Upper lobe of left lung (tissue), 6 donors: ENCODE measurements around the gene MAGED4B. TPM values are rescaled to one million over a fixed set of nuclear protein-coding genes. Genes with fewer than 3 reads are reported as not detected.

Experiments
- ATAC-seq, 2 donors: fragments of 200-7000 bp; cut with Tn5 transposase; one replicate each; pipeline ENCODE4 v1.9.1; 2022; ENCODE audit warnings: mild to moderate bottlenecking in 2 of 2, moderate library complexity in 2 of 2; ENCODE audit not compliant: low FRiP score in 2 of 2
- DNase-seq, 2 donors: peaks; one replicate each; pipeline ENCODE4 v3.0.0-alpha.2; 2019 to 2020
- H3K27ac ChIP-seq, 4 donors: fragments of 200-600 bp; sonication (generic); one replicate each; pipeline ENCODE4 v1.5.1; 2016 to 2019
- H3K27me3 ChIP-seq, 4 donors: fragments of 200-600 bp; sonication (generic); one replicate each; pipeline ENCODE4 v1.5.1; 2017 to 2019
- H3K36me3 ChIP-seq, 4 donors: fragments of 200-600 bp; sonication (generic); one replicate each; pipeline ENCODE4 v1.5.1; 2016 to 2019
- H3K4me1 ChIP-seq, 4 donors: fragments of 200-600 bp; sonication (generic); one replicate each; pipeline ENCODE4 v1.5.1; 2018 to 2019
- H3K4me3 ChIP-seq, 4 donors: fragments of 200-600 bp; sonication (generic); one replicate each; pipeline ENCODE4 v1.5.1; 2017 to 2019; ENCODE audit warnings: mild to moderate bottlenecking in 2 of 4, moderate library complexity in 1 of 4
- H3K9me3 ChIP-seq, 4 donors: fragments of 200-600 bp; sonication (generic); one replicate each; pipeline ENCODE4 v1.5.1; 2018 to 2019
- CTCF ChIP-seq, 6 experiments: fragments of 450-650 bp in 4 of 6; fragments of 200-600 bp in 2 of 6; sonication (generic) in 2 of 6; IDR thresholded peaks; one replicate each; pipeline ENCODE4 v1.5.1; 2016 to 2019; ENCODE audit warnings: antibody characterized with exemption in 6 of 6
- EP300 ChIP-seq, 4 donors: sonication (generic); formaldehyde crosslinking; IDR thresholded peaks; one replicate each; pipeline ENCODE4 v1.5.1; 2017; ENCODE audit warnings: antibody characterized with exemption in 4 of 4, control low read depth in 2 of 4
- POLR2A ChIP-seq, 4 donors: fragments of 450-650 bp; IDR thresholded peaks; one replicate each; pipeline ENCODE4 v1.5.1; 2016 to 2017; ENCODE audit warnings: antibody characterized with exemption in 4 of 4, mild to moderate bottlenecking in 2 of 4
- POLR2AphosphoS5 ChIP-seq, 2 donors: sonication (generic); formaldehyde crosslinking; IDR thresholded peaks; one replicate each; pipeline ENCODE4 v1.5.1; 2017; ENCODE audit warnings: antibody characterized with exemption in 2 of 2
- WGBS, 2 donors: methylation state at CpG; one replicate each; pipeline ENCODE4 v1.1.5; 2017 to 2018; 5-methylcytosine and 5-hydroxymethylcytosine counted together
- small RNA-seq, 4 donors: library from RNA; depleted of rRNA; stranded (forward); fragments of <200 nt; gene quantifications; one replicate each; pipeline ENCODE3, GENCODE V24; 2016
- total RNA-seq, 6 donors: library from RNA; depleted of rRNA in 4 of 6; stranded (reverse); fragments of >200 nt in 4 of 6; gene quantifications; one replicate each; pipeline versions ENCODE4 v1.1.0 to v1.2.1, GENCODE V29; 2016 to 2021
- donor health status: DM: no; HTN: no; CAD: no; lungs with moderate emphysema.
- donor health status: DM: no; HTN: yes; CAD: no; lungs with severe emphysema.

The MAGED4B gene
- total RNA-seq, 6 donors from 2014 or later: 1.0 to 8.6 (median 2.1) TPM

DNA sequence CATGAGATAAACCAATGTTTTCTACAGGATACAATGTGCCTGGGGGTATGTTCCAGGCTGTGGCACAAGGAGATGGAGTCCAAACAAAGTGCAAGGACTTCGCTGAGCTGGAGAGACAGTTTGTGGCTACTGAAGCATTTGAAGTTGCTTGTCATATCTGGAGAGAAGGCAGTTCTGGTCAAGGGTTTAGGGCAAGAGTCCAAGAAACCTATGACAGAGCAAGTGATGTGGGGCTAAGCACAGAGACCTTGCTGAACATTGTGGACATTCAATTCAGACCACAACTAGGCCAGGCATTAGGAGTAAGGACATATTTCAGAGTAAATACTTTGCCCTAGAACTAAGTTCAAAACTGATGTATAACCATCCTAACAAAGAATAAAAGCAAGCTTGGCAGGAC lies 34.8 kb downstream of the MAGED4B start:
- Histone ChIP-seq H3K9me3 (no peaks in the 10 kb centered on the region), H3K4me1 (no peaks in the 10 kb centered on the region), H3K4me3 (no peak overlapping the region), H3K36me3 (no peaks in the 10 kb centered on the region), H3K27me3 (no peaks in the 10 kb centered on the region), H3K27ac (no peak overlapping the region)
- TF ChIP-seq POLR2A (IDR thresholded peaks at IDR 0.05) (no peak), POLR2AphosphoS5 (IDR thresholded peaks at IDR 0.05) (no peak), EP300 (IDR thresholded peaks at IDR 0.05) (no peak), CTCF (IDR thresholded peaks at IDR 0.05) (no peak)
- 69 to 100% methylated on average over 1 of the region's 1 CpG for WGBS, 2 donors
- ATAC-seq: no peak
- DNase-seq: no peak

DNA sequence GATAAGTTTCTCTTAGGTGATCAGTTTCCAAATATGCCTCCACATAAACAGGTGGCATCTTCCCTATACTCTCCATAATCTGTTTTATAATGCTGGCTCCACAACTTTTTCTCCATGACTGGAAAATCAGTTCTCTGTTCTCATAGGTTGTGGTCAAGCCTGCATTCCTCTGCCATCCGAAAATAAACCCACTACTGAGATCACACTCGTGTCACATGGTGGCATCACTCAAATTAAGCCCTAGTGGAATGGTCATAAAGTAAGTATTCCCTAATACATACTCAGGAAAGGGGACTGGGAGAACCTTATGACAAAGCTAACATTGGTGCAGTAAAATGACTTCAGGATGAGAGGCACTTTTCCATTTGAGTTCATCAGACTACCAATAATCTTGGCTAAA lies 37.6 kb downstream of the MAGED4B start:
- DNase-seq: no peak
- H3K36me3 ChIP-seq: no peaks in the 10 kb centered on the region
- H3K27me3 ChIP-seq: no peaks in the 10 kb centered on the region
- H3K27ac ChIP-seq: no peak overlapping the region
- TF ChIP-seq EP300 (IDR thresholded peaks at IDR 0.05) (no peak), POLR2A (IDR thresholded peaks at IDR 0.05) (no peak), POLR2AphosphoS5 (IDR thresholded peaks at IDR 0.05) (no peak), CTCF (IDR thresholded peaks at IDR 0.05) (no peak)
- no peak for ATAC-seq
- H3K4me1 ChIP-seq: no peaks in the 10 kb centered on the region
- no peaks in the 10 kb centered on the region for H3K9me3 ChIP-seq
- WGBS, 2 donors: 33 to 94% methylated on average over 2 of the region's 2 CpGs
- no peak overlapping the region for H3K4me3 ChIP-seq

GRCh38 chrX:52015794-52016193 lies 53.2 kb downstream of the MAGED4B start:
- Histone ChIP-seq H3K4me3 (no peak overlapping the region), H3K36me3 (no peaks in the 10 kb centered on the region), H3K27ac (no peak overlapping the region), H3K27me3 (no peaks in the 10 kb centered on the region), H3K9me3 (peaks cover 0 to 1% (median 0%) of the 10 kb centered on the region in 4 donors), H3K4me1 (no peaks in the 10 kb centered on the region)
- TF ChIP-seq POLR2A (IDR thresholded peaks at IDR 0.05) (no peak), CTCF (IDR thresholded peaks at IDR 0.05) (no peak), EP300 (IDR thresholded peaks at IDR 0.05) (no peak), POLR2AphosphoS5 (IDR thresholded peaks at IDR 0.05) (no peak)
- WGBS, 2 donors: 29 to 31% methylated on average over 3 of the region's 3 CpGs
- ATAC-seq (no peak), DNase-seq (no peak)

Small RNA genes lying within 50 kb of the gene (small RNA-seq; reads per million reads assigned to genes)
- 0 reads per million in 4 donors for gene SNORA11E

Other genes with a start within 250 kb of the MAGED4B start
- gene MAGED1, start 175.6 kb downstream of the MAGED4B start, total RNA-seq: 10 to 100 TPM; 25.1 to 72.8 (median 65.7) TPM
- 10 to 100 TPM in 1 of 6 donors, 1 to 10 TPM in 4, under 1 TPM in 1; 0.11 to 27.2 (median 1.6) TPM for gene MAGED4, start 115.7 kb upstream of the MAGED4B start, total RNA-seq